HEK293 (cell line): ENCODE data around the gene AMMECR1.

ENCODE experiments used
- AEBP2 ChIP-seq: fragments of 450-650 bp; formaldehyde crosslinking; IDR thresholded peaks from 2 replicates; pipeline ENCODE4 v1.5.1; 2016; ENCODE audit warnings: missing biosample characterization, missing genetic modification characterization, borderline replicate concordance
- KLF1 ChIP-seq: fragments of 450-650 bp; formaldehyde crosslinking; IDR thresholded peaks from 2 replicates; pipeline ENCODE4 v1.5.1; 2016; ENCODE audit warnings: missing biosample characterization, missing genetic modification characterization
- YY1 ChIP-seq: fragments of 450-650 bp; formaldehyde crosslinking; IDR thresholded peaks from 2 replicates; pipeline ENCODE4 v1.5.1; 2018; ENCODE audit warnings: missing biosample characterization, missing genetic modification characterization
- ZBTB10 ChIP-seq: fragments of 450-650 bp; formaldehyde crosslinking; IDR thresholded peaks from 2 replicates; pipeline ENCODE4 v1.5.1; 2016; ENCODE audit warnings: missing biosample characterization, missing genetic modification characterization
- ZNF239 ChIP-seq: fragments of 450-650 bp; formaldehyde crosslinking; IDR thresholded peaks from 2 replicates; pipeline ENCODE4 v1.5.1; 2016; ENCODE audit warnings: missing biosample characterization, missing genetic modification characterization
- ZNF341 ChIP-seq: fragments of 450-650 bp; formaldehyde crosslinking; IDR thresholded peaks from 2 replicates; pipeline ENCODE4; 2016; ENCODE audit warnings: low read depth, missing biosample characterization, missing genetic modification characterization
- ZNF398 ChIP-seq: fragments of 450-650 bp; formaldehyde crosslinking; IDR thresholded peaks from 2 replicates; pipeline ENCODE4 v1.5.1; 2017; ENCODE audit warnings: missing biosample characterization, missing genetic modification characterization
- ZNF433 ChIP-seq: fragments of 450-650 bp; formaldehyde crosslinking; IDR thresholded peaks from 2 replicates; pipeline ENCODE4 v1.5.1; 2016; ENCODE audit warnings: missing biosample characterization, missing genetic modification characterization, low read depth
- ZNF530 ChIP-seq: fragments of 450-650 bp; formaldehyde crosslinking; IDR thresholded peaks from 2 replicates; pipeline ENCODE4 v1.5.1; 2016; ENCODE audit warnings: low read depth, missing biosample characterization, missing genetic modification characterization
- ZNF777 ChIP-seq: fragments of 450-650 bp; formaldehyde crosslinking; IDR thresholded peaks from 2 replicates; pipeline ENCODE4 v1.5.1; 2017; ENCODE audit warnings: missing biosample characterization, missing genetic modification characterization, borderline replicate concordance
- ZSCAN5A ChIP-seq: fragments of 450-650 bp; formaldehyde crosslinking; IDR thresholded peaks from 2 replicates; pipeline ENCODE4 v1.5.1; 2016; ENCODE audit warnings: missing biosample characterization, missing genetic modification characterization
- TF ChIP-seq, protein P1 (sequence below): fragments of 450-650 bp; formaldehyde crosslinking; IDR thresholded peaks from 2 replicates; pipeline ENCODE4 v1.5.1; 2016; ENCODE audit warnings: missing biosample characterization, missing genetic modification characterization
- TF ChIP-seq, protein P2 (sequence below): sonication (generic); formaldehyde crosslinking; IDR thresholded peaks from 2 replicates; pipeline ENCODE4 v1.8.1; 2022; ENCODE audit warnings: mild to moderate bottlenecking, moderate library complexity, missing genetic modification reagents
- TF ChIP-seq, protein P3 (sequence below): fragments of 450-650 bp; formaldehyde crosslinking; optimal IDR thresholded peaks from 2 replicates; pipeline ENCODE3; 2016; ENCODE audit warnings: missing biosample characterization, mild to moderate bottlenecking, missing genetic modification characterization

GRCh38 chrX:110326712-110327111 is 8.8 kb upstream of the AMMECR1 start:
- TF ChIP-seq, protein P1, sequence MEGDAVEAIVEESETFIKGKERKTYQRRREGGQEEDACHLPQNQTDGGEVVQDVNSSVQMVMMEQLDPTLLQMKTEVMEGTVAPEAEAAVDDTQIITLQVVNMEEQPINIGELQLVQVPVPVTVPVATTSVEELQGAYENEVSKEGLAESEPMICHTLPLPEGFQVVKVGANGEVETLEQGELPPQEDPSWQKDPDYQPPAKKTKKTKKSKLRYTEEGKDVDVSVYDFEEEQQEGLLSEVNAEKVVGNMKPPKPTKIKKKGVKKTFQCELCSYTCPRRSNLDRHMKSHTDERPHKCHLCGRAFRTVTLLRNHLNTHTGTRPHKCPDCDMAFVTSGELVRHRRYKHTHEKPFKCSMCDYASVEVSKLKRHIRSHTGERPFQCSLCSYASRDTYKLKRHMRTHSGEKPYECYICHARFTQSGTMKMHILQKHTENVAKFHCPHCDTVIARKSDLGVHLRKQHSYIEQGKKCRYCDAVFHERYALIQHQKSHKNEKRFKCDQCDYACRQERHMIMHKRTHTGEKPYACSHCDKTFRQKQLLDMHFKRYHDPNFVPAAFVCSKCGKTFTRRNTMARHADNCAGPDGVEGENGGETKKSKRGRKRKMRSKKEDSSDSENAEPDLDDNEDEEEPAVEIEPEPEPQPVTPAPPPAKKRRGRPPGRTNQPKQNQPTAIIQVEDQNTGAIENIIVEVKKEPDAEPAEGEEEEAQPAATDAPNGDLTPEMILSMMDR (tag by site-specific recombination): no peak
- TF ChIP-seq AEBP2: no peak
- TF ChIP-seq ZSCAN5A (tag by site-specific recombination): no peak
- no peak for TF ChIP-seq ZNF398
- TF ChIP-seq, protein P2, sequence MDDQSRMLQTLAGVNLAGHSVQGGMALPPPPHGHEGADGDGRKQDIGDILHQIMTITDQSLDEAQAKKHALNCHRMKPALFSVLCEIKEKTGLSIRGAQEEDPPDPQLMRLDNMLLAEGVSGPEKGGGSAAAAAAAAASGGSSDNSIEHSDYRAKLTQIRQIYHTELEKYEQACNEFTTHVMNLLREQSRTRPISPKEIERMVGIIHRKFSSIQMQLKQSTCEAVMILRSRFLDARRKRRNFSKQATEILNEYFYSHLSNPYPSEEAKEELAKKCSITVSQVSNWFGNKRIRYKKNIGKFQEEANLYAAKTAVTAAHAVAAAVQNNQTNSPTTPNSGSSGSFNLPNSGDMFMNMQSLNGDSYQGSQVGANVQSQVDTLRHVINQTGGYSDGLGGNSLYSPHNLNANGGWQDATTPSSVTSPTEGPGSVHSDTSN (CRISPR knock-in tag): no peak
- no peak for TF ChIP-seq ZNF239
- TF ChIP-seq ZNF433 (tag by site-specific recombination): no peak
- no peak for TF ChIP-seq KLF1
- no peak for TF ChIP-seq ZBTB10 (tag by site-specific recombination)
- TF ChIP-seq ZNF777 (tag by site-specific recombination): no peak
- no peak for TF ChIP-seq ZNF530 (tag by site-specific recombination)
- TF ChIP-seq, protein P3, sequence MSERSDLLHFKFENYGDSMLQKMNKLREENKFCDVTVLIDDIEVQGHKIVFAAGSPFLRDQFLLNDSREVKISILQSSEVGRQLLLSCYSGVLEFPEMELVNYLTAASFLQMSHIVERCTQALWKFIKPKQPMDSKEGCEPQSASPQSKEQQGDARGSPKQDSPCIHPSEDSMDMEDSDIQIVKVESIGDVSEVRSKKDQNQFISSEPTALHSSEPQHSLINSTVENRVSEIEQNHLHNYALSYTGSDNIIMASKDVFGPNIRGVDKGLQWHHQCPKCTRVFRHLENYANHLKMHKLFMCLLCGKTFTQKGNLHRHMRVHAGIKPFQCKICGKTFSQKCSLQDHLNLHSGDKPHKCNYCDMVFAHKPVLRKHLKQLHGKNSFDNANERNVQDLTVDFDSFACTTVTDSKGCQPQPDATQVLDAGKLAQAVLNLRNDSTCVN (tag by site-specific recombination): no peak
- TF ChIP-seq ZNF341 (tag by site-specific recombination): no peak
- TF ChIP-seq YY1 (tag by site-specific recombination): no peak
